A549 (cell line): ENCODE results near the gene ARHGAP26. TPM values are rescaled to one million over a fixed set of nuclear protein-coding genes. Genes with fewer than 3 reads are reported as not detected.

Experiments used
- ATAC-seq, 2 experiments: fragments of 200-7000 bp in 1 of 2; fragments of >200 bp in 1 of 2; cut with Nextera tagmentation in 1 of 2; cut with Tn5 transposase in 1 of 2; 3 replicates each; pipeline versions ENCODE4 v1.8.0 to v1.9.1; 2018 to 2020; ENCODE audit warnings: mild to moderate bottlenecking in 1 of 2, moderate library complexity in 1 of 2
- CTCF ChIA-PET: fragments of 300-600 bp; sonication (Branson Sonifier 250); formaldehyde crosslinking; extraction: SDS; loops from one replicate; lab custom pipeline; 2021; ENCODE audit warnings: antibody characterized with exemption, inconsistent platforms; lab: Yijun Ruan, JAX
- POLR2A ChIA-PET: fragments of 350-600 bp; formaldehyde crosslinking; extraction: SDS; loops from one replicate; lab custom pipeline; 2021; ENCODE audit warnings: antibody characterized with exemption, inconsistent platforms; lab: Yijun Ruan, JAX
- DNase-seq, 2 experiments: peaks; one replicate each; pipeline versions ENCODE4 v3.0.0 to v3.0.0-alpha.2; 2011 to 2016; ENCODE audit warnings: low read depth in 1 of 2, low spot score in 1 of 2
- FAIRE-seq: peaks from 2 replicates; lab custom pipeline; 2011; peaks lifted over from hg19 to GRCh38; lab: Jason Lieb, UNC
- H3K27ac ChIP-seq, 2 experiments: fragments of >200 bp; sonication (Bioruptor Twin); formaldehyde crosslinking; 3 replicates each; pipeline ENCODE4 v1.5.1; 2016 to 2017
- H3K4me1 ChIP-seq: fragments of >200 bp; sonication (Bioruptor Twin); formaldehyde crosslinking; 3 replicates; pipeline ENCODE4 v1.6.1; 2016
- H3K4me2 ChIP-seq: fragments of >200 bp; sonication (Bioruptor Twin); formaldehyde crosslinking; 3 replicates; pipeline ENCODE4 v1.6.1; 2016
- H3K4me3 ChIP-seq: fragments of >200 bp; sonication (Bioruptor Twin); formaldehyde crosslinking; 3 replicates; pipeline ENCODE4 v1.5.1; 2016
- H3K9me3 ChIP-seq: fragments of >200 bp; sonication (Bioruptor Twin); formaldehyde crosslinking; 3 replicates; pipeline ENCODE4 v1.6.1; 2016
- ATOH8 ChIP-seq: fragments of 250-450 bp; sonication (Bioruptor Pico); IDR thresholded peaks from 2 replicates; pipeline ENCODE4 v1.5.0; 2020; ENCODE audit warnings: low read depth, mild to moderate bottlenecking, moderate library complexity
- BCL3 ChIP-seq: fragments of >200 bp; sonication (Bioruptor Twin); formaldehyde crosslinking; IDR thresholded peaks from 3 replicates; pipeline ENCODE4 v1.6.1; 2016
- BHLHE40 ChIP-seq: IDR thresholded peaks from 2 replicates; pipeline ENCODE4 v1.6.1; 2012; ENCODE audit warnings: low read depth, low read length, inconsistent platforms
- CBX2 ChIP-seq: fragments of 200-600 bp; sonication (generic); IDR thresholded peaks from 2 replicates; pipeline ENCODE4 v1.6.1; 2016; ENCODE audit warnings: low read depth, mild to moderate bottlenecking, borderline replicate concordance
- CEBPB ChIP-seq, 2 experiments: fragments of >200 bp in 1 of 2; sonication (Bioruptor Twin) in 1 of 2; formaldehyde crosslinking in 1 of 2; IDR thresholded peaks; 2 replicates each; pipeline ENCODE4 v1.6.1; 2012 to 2016
- CHD2 ChIP-seq: fragments of 150-350 bp; IDR thresholded peaks from 2 replicates; pipeline ENCODE4 v1.6.1; 2014; ENCODE audit warnings: low read length; ENCODE audit not compliant: partially characterized antibody
- EHF ChIP-seq: fragments of 250-450 bp; sonication (Bioruptor Pico); IDR thresholded peaks from 2 replicates; pipeline ENCODE4 v1.5.0; 2020; ENCODE audit warnings: mild to moderate bottlenecking
- EHMT2 ChIP-seq: fragments of 200-600 bp; sonication (generic); IDR thresholded peaks from 2 replicates; pipeline ENCODE4 v1.6.1; 2016; ENCODE audit warnings: antibody characterized with exemption, low read depth, mild to moderate bottlenecking, moderate library complexity
- EP300 ChIP-seq, 2 experiments: fragments of >200 bp; sonication (Bioruptor Twin); formaldehyde crosslinking; IDR thresholded peaks; 2 replicates in 1 of 2; 3 replicates in 1 of 2; pipeline ENCODE4 v1.6.1; 2016 to 2017
- FOSL2 ChIP-seq, 2 experiments: fragments of 450-650 bp in 1 of 2; fragments of >200 bp in 1 of 2; sonication (Bioruptor Twin) in 1 of 2; formaldehyde crosslinking; IDR thresholded peaks; 2 replicates each; pipeline versions ENCODE4 v1.5.0 to v1.6.1; 2016 to 2020; ENCODE audit warnings: mild to moderate bottlenecking in 1 of 2, moderate library complexity in 1 of 2
- FOXS1 ChIP-seq: fragments of 250-450 bp; sonication (Bioruptor Pico); IDR thresholded peaks from 2 replicates; pipeline ENCODE4 v1.5.0; 2020; ENCODE audit warnings: mild to moderate bottlenecking, moderate library complexity
- HDAC2 ChIP-seq: fragments of 200-600 bp; sonication (generic); IDR thresholded peaks from 2 replicates; pipeline ENCODE4 v1.6.1; 2016
- HEYL ChIP-seq: fragments of 250-450 bp; sonication (Bioruptor Pico); IDR thresholded peaks from 2 replicates; pipeline ENCODE4 v1.8.0; 2021; ENCODE audit warnings: mild to moderate bottlenecking, moderate library complexity
- HOXB5 ChIP-seq: fragments of 250-450 bp; sonication (Bioruptor Pico); IDR thresholded peaks from 2 replicates; pipeline ENCODE4 v1.5.0; 2020; ENCODE audit warnings: mild to moderate bottlenecking, moderate library complexity
- JUN ChIP-seq, 2 experiments: fragments of >200 bp; sonication (Bioruptor Twin); formaldehyde crosslinking; IDR thresholded peaks; 2 replicates in 1 of 2; 3 replicates in 1 of 2; pipeline ENCODE4 v1.6.1; 2016 to 2017
- KDM1A ChIP-seq: fragments of 200-600 bp; sonication (generic); IDR thresholded peaks from 2 replicates; pipeline ENCODE4 v1.6.1; 2016; ENCODE audit warnings: low read depth, mild to moderate bottlenecking
- KDM5A ChIP-seq: fragments of 200-600 bp; sonication (generic); IDR thresholded peaks from 2 replicates; pipeline ENCODE4 v1.6.1; 2016; ENCODE audit warnings: antibody characterized with exemption, mild to moderate bottlenecking
- MAFK ChIP-seq: fragments of 450-650 bp; IDR thresholded peaks from 2 replicates; pipeline ENCODE4 v1.6.1; 2014; ENCODE audit not compliant: partially characterized antibody
- MAX ChIP-seq: IDR thresholded peaks from 2 replicates; pipeline ENCODE4 v1.6.1; 2012
- MAZ ChIP-seq: fragments of 150-350 bp; IDR thresholded peaks from 2 replicates; pipeline ENCODE4 v1.6.1; 2014; ENCODE audit warnings: antibody characterized with exemption, low read depth, low read length, borderline replicate concordance
- NR3C1 ChIP-seq: fragments of >200 bp; sonication (Bioruptor Twin); formaldehyde crosslinking; IDR thresholded peaks from 3 replicates; pipeline ENCODE4 v1.6.1; 2017
- POLR2AphosphoS2 ChIP-seq: conservative IDR thresholded peaks from 2 replicates; pipeline ENCODE4 v1.6.1; 2012; ENCODE audit warnings: low read length, improper control_type of control experiment, inconsistent platforms
- RAD21 ChIP-seq, 2 experiments: fragments of >200 bp in 1 of 2; sonication (Bioruptor Twin) in 1 of 2; formaldehyde crosslinking in 1 of 2; IDR thresholded peaks in 1 of 2; conservative IDR thresholded peaks in 1 of 2; 2 replicates in 1 of 2; 3 replicates in 1 of 2; pipeline ENCODE4 v1.6.1; 2012 to 2018; ENCODE audit warnings: inconsistent platforms in 1 of 2
- RCOR1 ChIP-seq: fragments of 150-350 bp; IDR thresholded peaks from 2 replicates; pipeline ENCODE4 v1.6.1; 2014; ENCODE audit warnings: antibody characterized with exemption, low read length, low read depth
- REST ChIP-seq: fragments of 200-600 bp; sonication (generic); IDR thresholded peaks from 2 replicates; pipeline ENCODE4 v1.6.1; 2016; ENCODE audit warnings: antibody characterized with exemption, mild to moderate bottlenecking, moderate library complexity
- RFX5 ChIP-seq: fragments of 450-650 bp; IDR thresholded peaks from 2 replicates; pipeline ENCODE4 v1.7.1; 2014; ENCODE audit warnings: antibody characterized with exemption, mild to moderate bottlenecking, moderate library complexity
- SMC3 ChIP-seq: fragments of >200 bp; sonication (Bioruptor Twin); formaldehyde crosslinking; IDR thresholded peaks from 3 replicates; pipeline ENCODE4 v1.6.1; 2018; ENCODE audit warnings: inconsistent platforms
- TP53 ChIP-seq: fragments of 250-450 bp; sonication (Bioruptor Pico); IDR thresholded peaks from 2 replicates; pipeline ENCODE4 v1.5.0; 2021; ENCODE audit warnings: mild to moderate bottlenecking, moderate library complexity
- WGBS: methylation state at CpG from one replicate; pipeline ENCODE4 v1.1.6; 2017; ENCODE audit errors: missing lambda C conversion rate; 5-methylcytosine and 5-hydroxymethylcytosine counted together
- polyA plus RNA-seq, 4 experiments: library from polyadenylated mRNA; depleted of rRNA in 3 of 4; stranded (reverse); fragments of >200 nt; fragmentation: RNase III in 1 of 4; extraction: RNeasy Plus Mini Kit Qiagen cat#74134 plus additional on column Dnase treatment in 1 of 4; gene quantifications; 2 replicates in 3 of 4; 3 replicates in 1 of 4; pipeline ENCODE4 v1.2.3, GENCODE V29; 2011 to 2017

The ARHGAP26 gene
- polyA plus RNA-seq, 2 of the 4 experiments (the other 2 are of a cell fraction) = 6.6 to 19.1 TPM

- Histone ChIP-seq H3K27ac (peak overlapping the region in 1 of 2 experiments; percentile 21; a peak in 1 of 6 replicates), H3K4me3 (no peak overlapping the region), H3K9me3 (no peaks in the 10 kb centered on the region), H3K4me1 (peaks cover 15% of the 10 kb centered on the region)
- no peak for DNase-seq
- no peak for FAIRE-seq
- CTCF ChIA-PET = interaction anchor here (1.2 to 1.4 kb wide), 2 partner anchors 9 to 11 kb away, joined by 3 to 6 read pairs; no protein-coding TSS in a partner anchor
- ATAC-seq = no peak
- TF ChIP-seq RAD21 (conservative IDR thresholded peaks at IDR 0.05 in 1 of 2, IDR thresholded peaks at IDR 0.05 in 1 of 2) (no peak), BHLHE40 (no peak), JUN (IDR thresholded peaks at IDR 0.05) (no peak), SMC3 (no peak), MAZ (no peak), RFX5 (no peak), CEBPB (IDR thresholded peaks at IDR 0.05) (no peak), MAFK (no peak), RCOR1 (no peak), NR3C1 (no peak), BCL3 (no peak), FOXS1 (no peak), ATOH8 (CRISPR knock-in tag) (no peak), TP53 (CRISPR knock-in tag) (no peak), HDAC2 (no peak)
- TF ChIP-seq, all 56 proteins: peak for 0
- POLR2A ChIA-PET = no interaction called here
- no peak overlapping the region for H3K4me2 ChIP-seq
- 89% methylated on average over 6 of the region's 6 CpGs for WGBS
Observed at GRCh38 chr5:143213231-143213850, 443.2 kb downstream of the ARHGAP26 start.

GRCh38 chr5:143213851-143214363, 443.7 kb downstream of the ARHGAP26 start:
- H3K4me3 ChIP-seq = no peak overlapping the region
- DNase-seq (no peak), FAIRE-seq (no peak), ATAC-seq (no peak)
- no peaks in the 10 kb centered on the region for H3K9me3 ChIP-seq
- WGBS = 83% methylated on average over 12 of the region's 12 CpGs
- CTCF ChIA-PET = interaction anchor here (1.2 to 1.4 kb wide), 2 partner anchors 9 to 10 kb away, joined by 3 to 6 read pairs; no protein-coding TSS in a partner anchor
- H3K27ac ChIP-seq = peak overlapping the region in 1 of 2 experiments; percentile 21; a peak in 1 of 6 replicates
- POLR2A ChIA-PET = no interaction called here
- H3K4me1 ChIP-seq = peaks cover 21% of the 10 kb centered on the region
- TF ChIP-seq HOXB5 (no peak), POLR2AphosphoS2 (no peak), MAZ (no peak), REST (no peak), FOSL2 (IDR thresholded peaks at IDR 0.05) (no peak), FOSL2 (CRISPR knock-in tag; IDR thresholded peaks at IDR 0.05) (no peak), EHMT2 (no peak), CBX2 (no peak), EHF (CRISPR knock-in tag) (no peak), KDM5A (no peak), EP300 (IDR thresholded peaks at IDR 0.05) (no peak), MAX (no peak), CHD2 (no peak), KDM1A (no peak), HEYL (CRISPR knock-in tag) (no peak), FOXS1 (no peak), RCOR1 (no peak)
- no peak overlapping the region for H3K4me2 ChIP-seq
